ENCODE data around the gene PTGDS.
A peak's percentile ranks its signal among the peaks of the same experiment; 100 is the strongest.

PTGDS gene

DNA sequence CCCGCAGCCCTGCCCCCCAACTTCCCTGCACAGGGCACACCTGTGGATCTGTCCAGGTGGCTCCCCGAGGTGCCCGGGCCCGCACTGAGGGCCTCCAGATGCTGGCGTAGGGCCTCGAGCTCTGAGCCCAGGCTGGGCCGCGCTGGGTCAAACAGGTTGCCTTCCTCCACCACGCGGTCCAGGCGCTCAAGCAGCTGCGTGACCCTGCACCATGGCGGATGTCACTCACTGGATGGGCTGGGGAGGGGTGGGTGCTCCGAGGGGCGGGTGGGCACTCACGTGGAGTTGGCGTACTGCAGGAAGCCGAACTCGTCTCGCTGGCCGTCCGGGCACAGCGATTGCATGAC lies 45.3 kb downstream of the PTGDS start:
- Histone ChIP-seq H3K36me3 (ENCODE audit: control insufficient read depth in 2 of 2, insufficient read depth in 1 of 2, low read length in 2 of 2) (peaks cover 0 to 18% of the 10 kb centered on the region in 2 experiments; a peak in 1 of 3 replicates), H3K27ac (ENCODE audit: extremely low read depth, low read depth, low read length) (no peak overlapping the region), H3K9me3 (ENCODE audit: control insufficient read depth, insufficient read depth, low read depth, low read length) (no peaks in the 10 kb centered on the region), H3K4me3 (ENCODE audit: low read depth, low read length) (no peak overlapping the region), H3K4me1 (ENCODE audit: control insufficient read depth, insufficient read depth, low read length) (peaks cover 2% of the 10 kb centered on the region; the same call in 1 of the 2 replicates)
- ChIA-PET CTCF (interaction anchor here (0.6 to 3.7 kb wide), 4 partner anchors 13 to 76 kb away, joined by 3 to 19 read pairs (median 4); no protein-coding TSS in a partner anchor), POLR2A (interaction anchor here (0.5 to 2.5 kb wide), 7 partner anchors 8 to 218 kb away, joined by 3 to 9 read pairs (median 5); partner anchors contain the start of genes FUT7, PAXX and TUBB4B)
- TF ChIP-seq GLI4 (tag by site-specific recombination; IDR thresholded peaks at IDR 0.05) (no peak), ZNF518A (tag by site-specific recombination; conservative IDR thresholded peaks at IDR 0.05; ENCODE audit: low read depth) (no peak), SCRT1 (tag by site-specific recombination; IDR thresholded peaks at IDR 0.05; ENCODE audit: borderline replicate concordance) (peak; percentile 83; the same call in 1 of the 2 replicates), ZNF830 (tag by site-specific recombination; IDR thresholded peaks at IDR 0.05; ENCODE audit: low read depth) (no peak), ZNF23 (tag by site-specific recombination; IDR thresholded peaks at IDR 0.05; ENCODE audit: borderline replicate concordance) (no peak), SCRT2 (tag by site-specific recombination; IDR thresholded peaks at IDR 0.05) (0 out of 2 replicates have a peak, but pooled peaks have one; percentile 39), ZBTB26 (tag by site-specific recombination; optimal IDR thresholded peaks at IDR 0.05) (no peak)
- TF ChIP-seq, protein P1, sequence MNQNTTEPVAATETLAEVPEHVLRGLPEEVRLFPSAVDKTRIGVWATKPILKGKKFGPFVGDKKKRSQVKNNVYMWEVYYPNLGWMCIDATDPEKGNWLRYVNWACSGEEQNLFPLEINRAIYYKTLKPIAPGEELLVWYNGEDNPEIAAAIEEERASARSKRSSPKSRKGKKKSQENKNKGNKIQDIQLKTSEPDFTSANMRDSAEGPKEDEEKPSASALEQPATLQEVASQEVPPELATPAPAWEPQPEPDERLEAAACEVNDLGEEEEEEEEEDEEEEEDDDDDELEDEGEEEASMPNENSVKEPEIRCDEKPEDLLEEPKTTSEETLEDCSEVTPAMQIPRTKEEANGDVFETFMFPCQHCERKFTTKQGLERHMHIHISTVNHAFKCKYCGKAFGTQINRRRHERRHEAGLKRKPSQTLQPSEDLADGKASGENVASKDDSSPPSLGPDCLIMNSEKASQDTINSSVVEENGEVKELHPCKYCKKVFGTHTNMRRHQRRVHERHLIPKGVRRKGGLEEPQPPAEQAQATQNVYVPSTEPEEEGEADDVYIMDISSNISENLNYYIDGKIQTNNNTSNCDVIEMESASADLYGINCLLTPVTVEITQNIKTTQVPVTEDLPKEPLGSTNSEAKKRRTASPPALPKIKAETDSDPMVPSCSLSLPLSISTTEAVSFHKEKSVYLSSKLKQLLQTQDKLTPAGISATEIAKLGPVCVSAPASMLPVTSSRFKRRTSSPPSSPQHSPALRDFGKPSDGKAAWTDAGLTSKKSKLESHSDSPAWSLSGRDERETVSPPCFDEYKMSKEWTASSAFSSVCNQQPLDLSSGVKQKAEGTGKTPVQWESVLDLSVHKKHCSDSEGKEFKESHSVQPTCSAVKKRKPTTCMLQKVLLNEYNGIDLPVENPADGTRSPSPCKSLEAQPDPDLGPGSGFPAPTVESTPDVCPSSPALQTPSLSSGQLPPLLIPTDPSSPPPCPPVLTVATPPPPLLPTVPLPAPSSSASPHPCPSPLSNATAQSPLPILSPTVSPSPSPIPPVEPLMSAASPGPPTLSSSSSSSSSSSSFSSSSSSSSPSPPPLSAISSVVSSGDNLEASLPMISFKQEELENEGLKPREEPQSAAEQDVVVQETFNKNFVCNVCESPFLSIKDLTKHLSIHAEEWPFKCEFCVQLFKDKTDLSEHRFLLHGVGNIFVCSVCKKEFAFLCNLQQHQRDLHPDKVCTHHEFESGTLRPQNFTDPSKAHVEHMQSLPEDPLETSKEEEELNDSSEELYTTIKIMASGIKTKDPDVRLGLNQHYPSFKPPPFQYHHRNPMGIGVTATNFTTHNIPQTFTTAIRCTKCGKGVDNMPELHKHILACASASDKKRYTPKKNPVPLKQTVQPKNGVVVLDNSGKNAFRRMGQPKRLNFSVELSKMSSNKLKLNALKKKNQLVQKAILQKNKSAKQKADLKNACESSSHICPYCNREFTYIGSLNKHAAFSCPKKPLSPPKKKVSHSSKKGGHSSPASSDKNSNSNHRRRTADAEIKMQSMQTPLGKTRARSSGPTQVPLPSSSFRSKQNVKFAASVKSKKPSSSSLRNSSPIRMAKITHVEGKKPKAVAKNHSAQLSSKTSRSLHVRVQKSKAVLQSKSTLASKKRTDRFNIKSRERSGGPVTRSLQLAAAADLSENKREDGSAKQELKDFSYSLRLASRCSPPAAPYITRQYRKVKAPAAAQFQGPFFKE (tag by site-specific recombination; IDR thresholded peaks at IDR 0.05; ENCODE audit: borderline replicate concordance): 0 out of 2 replicates have a peak, but pooled peaks have one; percentile 3

- POLR2A ChIA-PET: interaction anchor here (1.1 kb wide), 1 partner anchor 183 kb away, joined by 3 read pairs; no protein-coding TSS in a partner anchor
- H3K36me3 ChIP-seq (ENCODE audit: control insufficient read depth in 2 of 2, insufficient read depth in 1 of 2, low read length in 2 of 2): peaks cover 0 to 14% of the 10 kb centered on the region in 2 experiments; a peak in 1 of 3 replicates
- no peak overlapping the region for H3K27ac ChIP-seq (ENCODE audit: extremely low read depth, low read depth, low read length)
- peaks cover 2% of the 10 kb centered on the region; the same call in 1 of the 2 replicates for H3K4me1 ChIP-seq (ENCODE audit: control insufficient read depth, insufficient read depth, low read length)
- CTCF ChIA-PET: interaction anchor here (0.6 to 3.7 kb wide), 3 partner anchors 9 to 21 kb away, joined by 3 to 19 read pairs (median 5); no protein-coding TSS in a partner anchor
- TF ChIP-seq ZSCAN30 (tag by site-specific recombination; IDR thresholded peaks at IDR 0.05) (no peak), BCL11A (tag by site-specific recombination; IDR thresholded peaks at IDR 0.05; ENCODE audit: low read depth) (peak; percentile 99), FEZF1 (tag by site-specific recombination; IDR thresholded peaks at IDR 0.05) (no peak), SP2 (tag by site-specific recombination; IDR thresholded peaks at IDR 0.05) (no peak), INSM2 (tag by site-specific recombination; IDR thresholded peaks at IDR 0.05) (no peak), ZNF558 (tag by site-specific recombination; IDR thresholded peaks at IDR 0.05) (no peak), ZNF157 (tag by site-specific recombination; IDR thresholded peaks at IDR 0.05) (no peak), ZBTB7A (tag by site-specific recombination; IDR thresholded peaks at IDR 0.05; ENCODE audit: low read depth) (peak; percentile 62; the same call in 1 of the 2 replicates), BCL11B (tag by site-specific recombination; IDR thresholded peaks at IDR 0.05; ENCODE audit: low read depth) (peak; percentile 99)
- no peaks in the 10 kb centered on the region for H3K9me3 ChIP-seq (ENCODE audit: control insufficient read depth, insufficient read depth, low read depth, low read length)
- no peak overlapping the region for H3K4me3 ChIP-seq (ENCODE audit: low read depth, low read length)
Observed at GRCh38 chr9:137023157-137023556, 45.9 kb downstream of the PTGDS start.

Measured in HEK293 (cell line).